ENCODE results near the gene TXNDC11.

The TXNDC11 gene

GRCh38 chr16:11696266-11697012 lies 46.2 kb downstream of the TXNDC11 start:
- no peak overlapping the region for H3K4me3 Mint-ChIP-seq
- peaks cover 56% of the 10 kb centered on the region for H3K36me3 Mint-ChIP-seq (ENCODE audit: low read depth)
- peak overlapping the region; percentile 13 for H3K27ac Mint-ChIP-seq
- no peaks in the 10 kb centered on the region for H3K4me1 Mint-ChIP-seq
- H3K27me3 Mint-ChIP-seq (ENCODE audit: low read depth, poor library complexity) = no peaks in the 10 kb centered on the region
- no peak for TF ChIP-seq CTCF (IDR thresholded peaks at IDR 0.05)
- H3K9me3 Mint-ChIP-seq = no peaks in the 10 kb centered on the region
- DNase-seq = no peak

- Mint-ChIP-seq H3K36me3 (ENCODE audit: low read depth) (peaks cover 57% of the 10 kb centered on the region), H3K27ac (no peak overlapping the region), H3K4me3 (no peak overlapping the region), H3K27me3 (ENCODE audit: low read depth, poor library complexity) (no peaks in the 10 kb centered on the region), H3K9me3 (no peaks in the 10 kb centered on the region), H3K4me1 (peaks cover 10% of the 10 kb centered on the region)
- no peak for TF ChIP-seq CTCF (IDR thresholded peaks at IDR 0.05)
- no peak for DNase-seq
These were observed 50.0 kb downstream of the TXNDC11 start for GRCh38 chr16:11692651-11693050.

GRCh38 chr16:11692171-11692570 lies 50.5 kb downstream of the TXNDC11 start:
- TF ChIP-seq CTCF (IDR thresholded peaks at IDR 0.05) = no peak
- no peaks in the 10 kb centered on the region for H3K27me3 Mint-ChIP-seq (ENCODE audit: low read depth, poor library complexity)
- H3K36me3 Mint-ChIP-seq (ENCODE audit: low read depth) = peaks cover 56% of the 10 kb centered on the region
- no peaks in the 10 kb centered on the region for H3K9me3 Mint-ChIP-seq
- no peak overlapping the region for H3K4me3 Mint-ChIP-seq
- H3K27ac Mint-ChIP-seq = no peak overlapping the region
- DNase-seq = no peak
- peaks cover 10% of the 10 kb centered on the region for H3K4me1 Mint-ChIP-seq

GRCh38 chr16:11691771-11692170 lies 50.9 kb downstream of the TXNDC11 start:
- DNase-seq = no peak
- no peaks in the 10 kb centered on the region for H3K9me3 Mint-ChIP-seq
- H3K36me3 Mint-ChIP-seq (ENCODE audit: low read depth) = peaks cover 56% of the 10 kb centered on the region
- no peak for TF ChIP-seq CTCF (IDR thresholded peaks at IDR 0.05)
- peaks cover 10% of the 10 kb centered on the region for H3K4me1 Mint-ChIP-seq
- no peak overlapping the region for H3K4me3 Mint-ChIP-seq
- H3K27me3 Mint-ChIP-seq (ENCODE audit: low read depth, poor library complexity) = no peaks in the 10 kb centered on the region
- no peak overlapping the region for H3K27ac Mint-ChIP-seq

GRCh38 chr16:11691235-11691634 lies 51.4 kb downstream of the TXNDC11 start:
- Mint-ChIP-seq H3K4me1 (peaks cover 10% of the 10 kb centered on the region), H3K36me3 (ENCODE audit: low read depth) (peaks cover 56% of the 10 kb centered on the region), H3K4me3 (no peak overlapping the region), H3K9me3 (no peaks in the 10 kb centered on the region), H3K27ac (no peak overlapping the region), H3K27me3 (ENCODE audit: low read depth, poor library complexity) (no peaks in the 10 kb centered on the region)
- DNase-seq = no peak
- TF ChIP-seq CTCF (IDR thresholded peaks at IDR 0.05) = no peak

Data from nephron progenitor cell (in vitro differentiated cells).